Left cardiac atrium (tissue), 4 donors: ENCODE data around the gene MESP2. TPM values are rescaled to one million over a fixed set of nuclear protein-coding genes. Genes with fewer than 3 reads are reported as not detected.
A peak's percentile ranks its signal among the peaks of the same experiment; 100 is the strongest.

Experiments
- ATAC-seq, 2 donors: fragments of 200-7000 bp; cut with Tn5 transposase; one replicate each; pipeline ENCODE4 v1.9.1; 2020; ENCODE audit warnings: mild to moderate bottlenecking in 2 of 2, moderate library complexity in 2 of 2
- DNase-seq: peaks from one replicate; pipeline ENCODE4 v3.0.0-alpha.2; 2020
- intact Hi-C, 2 donors: fragments of 100-400 bp; cut with DNase I; formaldehyde crosslinking; loops; one replicate each; pipeline versions ENCODE4 v1.14.1 to v1.15.1; 2022 to 2023
- long read RNA-seq: library from polyadenylated mRNA; unstranded; transcript quantifications from one replicate; pipeline ENCODE4 v2.0.0, GENCODE V29; 2021
- total RNA-seq, 2 donors: library from RNA; stranded (reverse); fragmentation: NEBNext Ultra II Directional; extraction: Animal tissue kit (Norgen Biotek cat#: 25700); gene quantifications; one replicate each; pipeline ENCODE4 v1.2.1, GENCODE V29; 2021
- donor health status: DM: no; HTN: yes; CAD: no.
- donor health status: DM: no; HTN: yes; CAD: no; lungs with severe emphysema.
- donor health status: DM: yes; HTN: yes; CAD: no.
- donor health status: Dilated cardiomyopathy.

MESP2 gene
- under 1 TPM; 0.16 to 0.56 TPM for total RNA-seq
- long read RNA-seq: 0 reads

GRCh38 chr15:89776274-89777072 lies at the start of gene MESP2:
TSS of gene MESP2 (plus strand) at chr15:89776332. CDS start at chr15:89776358, 26 bp downstream.
- peak; percentile 94 for ATAC-seq
- intact Hi-C loops: no loop called here

GRCh38 chr15:89728254-89728653 lies 47.9 kb upstream of the MESP2 start:
- ATAC-seq (peak; percentile 71 to 87), DNase-seq (no peak)

More at GRCh38 chr15:89776274-89777072, at the start of gene MESP2:
- peak; percentile 90 for DNase-seq

GRCh38 chr15:89731275-89731674 lies 44.9 kb upstream of the MESP2 start:
- intact Hi-C loops: loop anchor here (10.0 kb wide), 1 partner anchor 86 kb away; no protein-coding TSS in a partner anchor
- DNase-seq (no peak), ATAC-seq (no peak)

More at GRCh38 chr15:89728254-89728653, 47.9 kb upstream of the MESP2 start:
- intact Hi-C loops: no loop called here

- no peak for DNase-seq
- no peak for ATAC-seq
- intact Hi-C loops: loop anchor here (10.0 kb wide), 1 partner anchor 88 kb away; no protein-coding TSS in a partner anchor
Observed at GRCh38 chr15:89732451-89733172, 43.5 kb upstream of the MESP2 start.

GRCh38 chr15:89735773-89736172 lies 40.4 kb upstream of the MESP2 start:
- intact Hi-C loops: loop anchor here (10.0 kb wide), 1 partner anchor 91 kb away; no protein-coding TSS in a partner anchor
- DNase-seq (no peak), ATAC-seq (peak in 1 of 2 donors; percentile 24)

- intact Hi-C loops: no loop called here
- DNase-seq: no peak
- ATAC-seq: peak; percentile 79 to 82
Observed at GRCh38 chr15:89740137-89740536, 36.0 kb upstream of the MESP2 start.

- intact Hi-C loops: no loop called here
- no peak for DNase-seq
Observed at GRCh38 chr15:89743011-89743410, 33.1 kb upstream of the MESP2 start.

GRCh38 chr15:89743594-89743993 lies 32.5 kb upstream of the MESP2 start:
- intact Hi-C loops: no loop called here
- DNase-seq (no peak), ATAC-seq (no peak)

More at GRCh38 chr15:89743011-89743410, 33.1 kb upstream of the MESP2 start:
- no peak for ATAC-seq

- intact Hi-C loops: no loop called here
- ATAC-seq (no peak), DNase-seq (no peak)
Observed at GRCh38 chr15:89745131-89745530, 31.0 kb upstream of the MESP2 start.

- ATAC-seq (no peak), DNase-seq (no peak)
- intact Hi-C loops: no loop called here
Observed at GRCh38 chr15:89745768-89746167, 30.4 kb upstream of the MESP2 start.

GRCh38 chr15:89746386-89746780 lies 29.7 kb upstream of the MESP2 start:
- DNase-seq (no peak), ATAC-seq (no peak)
- intact Hi-C loops: no loop called here

- no peak for ATAC-seq
- DNase-seq: no peak
- intact Hi-C loops: no loop called here
Observed at GRCh38 chr15:89747708-89748682, 28.1 kb upstream of the MESP2 start.

- no peak for ATAC-seq
Observed at GRCh38 chr15:89749054-89749453, 27.1 kb upstream of the MESP2 start.

GRCh38 chr15:89749526-89749925 lies 26.6 kb upstream of the MESP2 start:
- DNase-seq: no peak
- intact Hi-C loops: no loop called here
- no peak for ATAC-seq

More at GRCh38 chr15:89749054-89749453, 27.1 kb upstream of the MESP2 start:
- intact Hi-C loops: no loop called here
- DNase-seq: no peak

- DNase-seq: no peak
- intact Hi-C loops: loop anchor here in 1 of 2 donors (5.0 kb wide), 1 partner anchor 103 kb away; no protein-coding TSS in a partner anchor
Observed at GRCh38 chr15:89749951-89750559, 26.1 kb upstream of the MESP2 start.

GRCh38 chr15:89750560-89751542 lies 25.3 kb upstream of the MESP2 start, which contains the start of gene MESP1:
TSS of gene MESP1 (minus strand) at chr15:89751249. CDS start at chr15:89751231, 18 bp downstream.
- DNase-seq (peak; percentile 94), ATAC-seq (peak; percentile 95 to 96)
- intact Hi-C loops: loop anchor here in 1 of 2 donors (5.0 kb wide), 1 partner anchor 104 kb away; no protein-coding TSS in a partner anchor

More at GRCh38 chr15:89749951-89750559, 26.1 kb upstream of the MESP2 start:
- peak; percentile 28 to 42 for ATAC-seq

GRCh38 chr15:89751748-89752147 lies 24.4 kb upstream of the MESP2 start:
- no peak for ATAC-seq
- intact Hi-C loops: loop anchor here in 1 of 2 donors (5.0 kb wide), 1 partner anchor 104 kb away; no protein-coding TSS in a partner anchor

More at GRCh38 chr15:89751748-89752147, 24.4 kb upstream of the MESP2 start:
- no peak for DNase-seq
